Muscle of back (tissue), 11 donors: ENCODE measurements around the gene AKAP6. TPM values are rescaled to one million over a fixed set of nuclear protein-coding genes. Genes with fewer than 3 reads are reported as not detected.
"Not testable (repeated sequence)": the region's sequence is repeated elsewhere in the genome, so short reads cannot be mapped to it uniquely, and the experiment has no call there.

Experiments used
- DNase-seq, 3 donors: peaks; one replicate each; pipeline versions ENCODE4 v3.0.0 to v3.0.0-alpha.2; 2013
- polyA plus RNA-seq, 10 donors: library from polyadenylated mRNA; unstranded; fragments of 120-200 nt; gene quantifications; one replicate each; pipeline ENCODE4 v1.2.1, GENCODE V29; 2013; ENCODE audit not compliant: insufficient read length in 10 of 10

AKAP6 gene
- polyA plus RNA-seq, 10 donors = 34.4 to 90.4 (median 55.4) TPM

DNA sequence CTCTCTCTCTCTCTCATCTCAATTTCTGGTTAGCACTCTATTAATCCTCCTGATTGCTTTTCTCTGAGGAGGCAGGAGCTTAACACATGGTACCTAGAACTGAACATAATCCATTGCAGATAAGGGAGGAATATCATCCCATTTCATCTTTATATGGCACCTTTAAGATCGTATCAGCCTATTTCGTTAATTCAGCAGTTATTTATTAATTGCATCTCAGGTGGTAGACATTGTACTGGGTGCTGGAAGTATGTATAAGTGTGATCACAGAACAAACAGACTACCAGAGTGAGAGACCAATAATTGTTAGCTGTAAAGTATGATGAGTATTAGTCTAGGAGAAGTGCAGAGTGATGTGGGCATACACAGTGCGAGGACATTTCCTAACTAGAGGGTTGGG is 39.0 kb downstream of the AKAP6 start:
- no peak for DNase-seq

DNA sequence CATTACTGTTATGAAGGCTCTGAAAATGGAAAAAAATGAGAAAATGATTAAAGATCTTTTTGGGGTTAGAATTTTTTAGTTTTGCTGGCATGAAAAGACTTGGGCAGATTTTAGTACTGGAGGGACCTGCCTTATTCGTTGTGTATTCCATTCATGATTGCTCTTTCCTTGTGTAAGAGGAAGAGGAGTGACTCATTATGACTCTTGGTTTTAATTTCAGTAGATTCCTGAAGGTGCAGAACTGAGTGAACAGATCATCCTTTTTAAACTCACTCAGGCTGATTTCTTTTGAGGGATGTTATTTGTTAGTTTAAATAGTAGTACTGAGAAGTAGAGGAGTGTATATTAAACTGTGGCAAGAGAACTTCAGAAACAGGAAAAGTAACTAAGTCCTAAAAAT is 41.6 kb downstream of the AKAP6 start:
- peak in 1 of 3 donors; percentile 56 for DNase-seq

DNA sequence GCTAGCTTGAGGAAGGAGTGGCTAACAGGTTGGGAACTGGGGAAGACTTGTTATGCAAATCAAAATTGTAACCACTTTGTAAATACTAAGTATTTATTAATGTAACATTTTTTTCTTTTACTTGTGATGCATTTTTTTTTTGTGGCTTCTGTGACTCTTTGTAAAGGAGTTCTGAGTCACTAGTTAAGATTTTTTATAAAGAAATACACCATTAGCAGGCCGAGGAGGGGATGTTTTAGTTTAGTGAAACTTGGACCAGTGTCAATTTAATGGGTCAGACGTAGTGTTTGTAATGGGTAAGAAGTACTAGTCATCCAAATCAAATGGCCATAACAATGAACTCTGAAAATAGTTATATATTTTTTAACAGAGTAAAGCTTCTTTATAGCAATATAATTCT is 43.1 kb downstream of the AKAP6 start:
- DNase-seq = peak in 1 of 3 donors; percentile 89

DNA sequence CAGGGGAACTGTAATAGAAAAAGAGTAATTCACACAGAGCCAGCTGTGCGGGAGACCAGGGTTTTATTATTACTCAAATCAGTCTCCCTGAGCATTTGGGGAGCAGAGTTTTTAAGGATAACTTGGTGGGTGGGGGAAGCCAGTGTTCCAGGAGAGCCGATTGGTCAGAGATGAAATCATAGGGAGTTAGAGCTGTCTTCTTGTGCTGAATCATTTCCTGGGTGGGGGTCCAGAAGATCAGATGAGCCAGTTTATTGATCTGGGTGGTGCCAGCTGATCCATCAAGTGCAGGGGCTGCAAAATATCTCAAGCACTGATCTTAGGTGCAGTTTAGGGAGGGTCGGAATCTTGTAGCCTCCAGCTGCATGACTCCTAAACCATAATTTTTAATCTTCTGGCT is 44.1 kb downstream of the AKAP6 start:
- not testable (repeated sequence) for DNase-seq

DNA sequence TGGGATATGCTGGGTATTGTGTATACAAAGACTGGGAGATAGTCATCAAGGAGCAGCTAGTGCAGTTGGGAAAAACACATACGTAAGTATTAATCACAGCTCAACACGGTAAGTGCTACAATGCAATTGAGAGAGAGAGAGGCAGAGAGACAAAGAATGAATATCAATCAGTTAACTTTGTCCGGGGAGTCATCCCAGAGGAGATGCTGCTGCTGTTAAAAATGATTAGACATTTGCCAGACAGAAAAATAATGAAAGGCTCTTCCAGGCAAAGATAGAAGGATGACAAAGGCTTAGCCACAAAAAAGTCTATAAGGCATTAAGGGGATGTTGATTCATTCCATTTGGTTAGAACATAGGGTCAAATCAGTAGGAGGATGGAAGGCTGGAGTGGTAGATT is 45.1 kb downstream of the AKAP6 start:
- DNase-seq = no peak

DNA sequence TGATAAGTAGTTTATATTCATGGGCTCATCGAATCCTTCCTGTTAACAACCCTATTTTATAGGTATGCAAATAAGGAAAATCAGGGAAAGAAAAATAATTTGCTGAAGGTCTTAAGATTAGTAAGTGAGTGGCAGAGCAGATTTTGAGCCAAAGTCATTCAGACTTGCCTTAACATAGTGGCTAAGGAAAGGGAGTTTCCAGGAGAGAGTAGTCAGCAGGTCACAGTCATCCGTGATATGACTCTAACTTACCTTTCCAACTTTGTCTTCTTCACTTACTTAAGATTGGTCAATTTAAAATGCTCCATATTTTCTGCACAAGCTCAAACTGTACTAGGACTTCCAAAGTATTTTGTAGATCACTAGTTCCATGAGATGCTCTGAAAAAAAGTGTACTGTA is 46.6 kb downstream of the AKAP6 start:
- no peak for DNase-seq

DNA sequence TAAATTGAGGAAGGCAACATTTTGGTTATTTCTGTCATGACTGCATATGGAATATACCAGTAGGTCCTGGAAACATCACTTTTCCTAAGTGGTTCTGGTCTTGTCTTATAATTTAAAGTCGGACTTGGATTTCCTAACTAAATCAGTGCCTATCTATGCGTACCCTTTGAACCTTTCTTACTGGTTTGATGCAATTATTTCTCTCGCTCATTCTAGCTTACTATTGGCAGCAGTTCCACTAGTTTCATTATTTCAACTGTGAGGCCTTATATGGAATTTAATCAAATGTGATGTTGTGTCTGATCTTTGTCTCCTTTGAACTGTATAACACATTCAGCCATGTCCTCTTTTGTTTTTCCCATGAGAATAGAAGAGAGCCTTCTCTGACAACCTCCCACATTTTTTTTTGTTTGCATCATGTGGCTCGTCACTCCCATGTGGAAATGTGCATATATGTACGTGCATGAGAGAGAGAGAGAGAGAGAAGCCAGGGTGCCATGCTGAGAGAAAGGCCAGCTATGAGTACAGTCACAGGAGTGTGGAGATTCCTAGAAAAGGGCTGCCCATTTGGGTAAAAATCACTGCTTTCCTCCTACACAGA is 48.0 kb downstream of the AKAP6 start:
- no peak for DNase-seq

DNA sequence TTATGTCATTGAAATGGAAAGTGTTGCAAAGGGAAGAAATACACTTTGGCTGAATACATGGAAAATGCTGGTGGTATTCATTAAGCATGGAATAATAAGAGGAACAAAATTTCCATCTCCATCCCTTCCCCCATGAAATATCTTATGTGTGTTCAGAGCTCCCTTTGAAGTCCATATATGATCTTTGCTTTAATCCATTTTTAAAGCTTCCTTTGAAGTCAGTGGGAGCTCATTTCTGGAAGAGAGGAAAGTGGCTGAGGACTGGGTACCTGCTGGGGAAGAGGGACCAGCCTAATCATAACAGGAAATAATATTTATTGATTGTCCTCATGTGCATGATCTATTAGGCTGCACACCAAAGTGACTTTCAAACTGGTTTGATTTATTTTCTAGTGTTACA is 49.2 kb downstream of the AKAP6 start:
- peak in 1 of 3 donors; percentile 16 for DNase-seq

DNA sequence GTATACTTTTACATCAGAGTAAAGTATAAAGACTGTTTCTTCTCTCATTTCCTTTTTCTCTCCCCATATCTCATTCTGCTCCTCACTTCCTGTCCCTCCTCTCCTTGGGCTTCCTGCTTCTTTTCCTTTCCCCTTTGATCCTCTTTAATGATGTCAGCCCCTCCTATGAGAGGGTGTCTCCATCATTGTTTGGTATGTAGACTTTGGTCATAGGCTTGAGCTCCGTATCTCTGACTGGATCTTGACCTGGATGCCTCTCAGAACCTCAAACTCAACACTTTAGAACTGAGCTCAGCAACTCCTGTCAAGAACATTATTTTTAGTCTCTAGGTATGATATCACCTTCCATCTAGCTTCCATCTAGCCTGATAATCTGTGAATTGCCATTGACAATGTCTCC is 50.3 kb downstream of the AKAP6 start:
- no peak for DNase-seq

DNA sequence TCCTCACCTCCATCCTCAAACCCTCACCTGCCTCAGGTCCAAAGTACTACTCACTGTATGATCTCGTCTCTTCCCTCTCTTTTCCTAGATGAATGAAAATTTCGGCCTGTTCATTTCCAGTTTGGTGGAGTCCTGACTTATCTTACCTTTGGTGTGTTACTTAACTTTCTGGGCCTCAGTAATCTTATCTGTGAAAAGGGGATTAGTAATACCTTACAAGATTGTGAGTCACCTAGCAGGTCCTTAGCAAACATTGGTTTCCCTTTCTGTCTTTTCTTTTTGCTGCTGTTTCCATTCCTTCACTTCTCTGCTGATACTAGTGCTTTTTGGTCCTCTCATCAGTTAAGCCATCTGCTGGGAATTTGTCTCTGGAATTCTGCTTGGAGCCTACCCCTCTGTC is 52.8 kb downstream of the AKAP6 start:
- DNase-seq = no peak

DNA sequence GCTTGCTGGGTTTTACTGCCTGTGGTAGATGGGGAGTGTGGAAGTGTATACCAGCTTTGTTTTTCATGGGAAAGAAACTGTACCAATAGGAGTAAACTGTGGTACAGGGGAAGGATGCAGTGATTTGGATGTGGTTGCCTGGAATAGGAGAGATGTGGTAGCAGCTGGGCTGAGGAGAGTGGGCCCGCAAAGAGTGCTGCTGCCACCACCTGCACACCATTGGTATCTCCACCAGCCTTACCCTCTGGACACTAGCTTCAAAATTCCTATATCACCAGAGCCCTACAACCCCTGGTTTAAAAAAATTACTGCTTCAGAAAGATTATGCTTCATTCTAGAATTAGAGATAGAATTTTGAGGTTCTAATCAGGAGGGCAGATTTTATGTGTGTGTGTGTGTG is 53.6 kb downstream of the AKAP6 start:
- DNase-seq = peak in 1 of 3 donors; percentile 15

DNA sequence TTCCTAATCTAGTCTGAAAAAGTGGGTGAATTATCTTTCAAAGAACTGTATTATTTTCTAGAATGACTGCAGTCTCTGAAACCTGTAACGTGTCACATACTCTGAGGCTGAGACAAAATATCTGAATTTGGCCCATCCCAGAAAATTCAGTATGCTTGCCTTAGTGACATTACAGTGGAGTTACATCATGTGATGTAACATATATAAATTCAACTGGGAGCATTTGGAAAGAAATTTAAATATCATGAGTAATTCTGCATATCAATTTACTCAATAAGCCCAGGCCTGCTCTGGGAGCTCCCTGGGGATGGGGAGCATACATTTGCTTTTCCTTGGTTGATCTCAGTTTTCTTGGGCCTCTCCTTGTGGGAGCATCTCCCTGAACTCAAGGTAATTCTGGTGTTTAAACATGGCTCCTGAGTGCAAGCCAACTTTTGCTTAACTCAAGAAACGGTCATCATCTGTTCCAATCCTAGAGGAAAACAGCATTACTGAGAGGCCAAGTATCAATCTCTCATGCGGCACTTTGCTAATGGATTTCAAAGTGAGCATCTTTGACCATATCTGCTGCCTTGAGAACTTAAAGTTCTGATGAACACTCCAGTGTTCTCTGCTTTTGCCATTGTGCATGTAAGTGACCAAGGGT is 54.4 kb downstream of the AKAP6 start:
- no peak for DNase-seq

DNA sequence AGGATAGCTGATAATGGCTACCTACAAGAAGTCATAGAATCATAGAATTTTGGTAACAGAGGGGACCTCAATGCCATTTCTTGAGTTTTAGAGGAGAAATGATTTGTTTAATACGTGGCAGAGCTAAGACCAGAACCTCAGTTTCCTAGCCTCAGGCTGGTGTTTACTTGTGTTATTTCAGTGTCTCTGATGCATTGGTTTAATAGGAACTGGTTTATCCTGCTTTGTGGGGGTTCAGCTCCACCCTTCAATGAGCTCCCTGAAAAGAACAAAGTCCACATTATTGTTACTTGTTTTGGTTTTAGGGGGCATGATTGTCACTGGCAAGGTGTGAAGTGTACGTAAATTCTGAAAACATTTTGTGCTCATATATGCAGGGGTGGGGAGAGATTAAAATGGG is 55.4 kb downstream of the AKAP6 start:
- DNase-seq = no peak

DNA sequence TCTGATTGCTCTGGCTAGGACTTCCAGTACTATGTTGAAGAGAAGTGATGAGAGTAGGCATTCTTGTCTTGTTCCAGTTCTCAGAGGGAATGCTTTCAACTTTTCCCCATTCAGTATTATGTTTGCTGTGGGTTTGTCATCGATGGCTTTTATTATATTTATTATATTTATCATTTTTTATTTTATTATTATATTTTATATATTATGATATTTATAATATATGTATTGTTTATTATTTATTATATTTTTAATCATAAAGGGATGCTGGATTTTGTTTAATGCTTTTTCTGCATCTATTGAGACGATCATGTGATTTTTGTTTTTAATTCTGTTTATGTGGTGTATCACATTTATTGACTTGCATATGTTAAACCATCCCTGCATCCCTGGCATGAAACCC is 58.2 kb downstream of the AKAP6 start:
- DNase-seq = not testable (repeated sequence)

DNA sequence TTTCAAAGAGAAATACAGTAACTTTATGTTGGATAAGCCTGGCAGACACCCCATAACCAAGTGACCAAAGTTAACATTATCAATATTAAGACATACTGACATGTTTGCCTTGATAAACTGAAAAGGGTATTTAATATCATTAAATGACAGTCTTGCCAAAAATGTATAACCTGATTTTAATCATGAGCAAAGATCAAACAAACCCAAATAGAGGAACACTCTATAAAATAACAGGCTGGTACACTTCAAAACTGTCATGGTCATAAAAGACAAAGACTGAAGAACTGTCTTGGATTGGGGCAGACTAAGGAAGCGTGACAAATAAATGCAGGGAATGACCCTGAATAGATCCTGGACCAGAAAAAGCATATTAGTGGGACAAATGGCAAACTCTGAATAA is 64.0 kb downstream of the AKAP6 start:
- DNase-seq = no peak

DNA sequence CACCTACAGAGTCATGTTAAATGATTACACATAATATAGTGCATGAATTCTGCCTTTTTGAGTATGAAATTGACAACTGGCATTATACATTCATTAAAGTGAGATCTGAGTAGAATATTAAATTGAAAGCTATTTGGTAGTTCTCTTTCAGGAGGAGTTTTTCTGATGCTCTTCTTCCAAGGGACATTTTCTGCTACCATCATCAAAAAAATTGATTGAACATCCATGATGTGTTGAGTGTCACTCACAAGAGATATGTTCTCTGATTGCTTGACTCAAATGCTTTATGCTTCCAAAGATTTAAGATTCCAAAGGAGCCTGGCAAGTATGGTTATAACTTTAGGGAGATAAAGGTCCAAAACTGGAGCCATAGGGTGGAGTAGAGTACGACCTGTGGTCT is 64.9 kb downstream of the AKAP6 start:
- no peak for DNase-seq

DNA sequence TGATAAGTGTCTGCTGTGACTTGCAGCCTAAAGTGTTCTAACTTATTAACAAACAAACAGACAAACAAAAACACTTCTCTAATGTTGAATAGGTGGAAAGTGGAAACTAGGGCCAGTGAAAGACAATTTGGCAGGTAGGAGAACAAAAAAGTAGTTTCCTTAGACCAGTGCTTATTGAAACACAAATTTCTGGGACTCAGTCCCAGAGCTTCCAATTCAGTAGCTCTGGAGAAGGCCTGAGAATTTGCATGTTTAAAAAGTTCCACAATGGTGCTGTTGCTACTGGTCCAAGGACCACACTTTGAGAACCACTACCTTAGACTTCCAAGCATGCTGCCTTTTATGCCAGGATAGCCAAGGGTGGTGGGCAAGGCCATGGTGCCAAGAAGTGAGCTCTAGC is 67.8 kb downstream of the AKAP6 start:
- DNase-seq = no peak

DNA sequence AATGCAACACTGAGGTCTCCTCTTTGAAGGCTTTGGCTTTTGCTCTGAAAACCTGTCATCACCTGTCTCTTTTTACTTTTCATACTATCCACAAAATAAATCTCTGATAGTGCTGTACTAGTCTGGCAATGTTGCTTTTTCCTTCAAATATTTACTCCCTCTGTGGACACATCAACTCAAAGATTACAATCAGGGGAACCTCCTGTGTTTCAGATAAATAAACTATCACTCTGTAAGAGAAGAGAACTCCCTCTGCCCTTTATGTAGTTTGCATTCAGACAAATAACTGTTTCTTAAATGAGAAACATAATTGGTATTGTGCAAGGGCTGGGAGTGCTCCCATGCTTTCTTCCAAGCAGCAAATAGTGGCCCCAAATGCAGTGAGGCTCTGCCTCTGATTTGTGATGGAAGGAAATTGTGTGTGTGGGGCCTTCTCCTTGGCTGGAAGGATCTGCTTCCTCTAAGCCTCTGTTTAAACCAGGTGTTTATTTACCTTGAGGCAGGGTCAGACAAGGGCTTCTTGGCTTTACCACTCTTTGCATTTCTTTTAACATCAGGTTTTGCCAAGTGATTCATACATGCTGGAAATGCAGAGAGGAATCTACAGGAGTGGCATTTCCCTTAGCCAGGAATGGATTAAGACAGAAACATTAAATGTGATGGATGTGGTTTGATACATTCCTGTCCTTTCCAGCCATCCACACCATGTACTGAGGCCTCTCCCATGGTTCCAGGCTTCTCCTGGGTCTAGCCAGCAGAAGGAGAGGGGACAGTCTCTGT is 69.0 kb downstream of the AKAP6 start:
- DNase-seq = peak in 2 of 3 donors; percentile 33 to 73

DNA sequence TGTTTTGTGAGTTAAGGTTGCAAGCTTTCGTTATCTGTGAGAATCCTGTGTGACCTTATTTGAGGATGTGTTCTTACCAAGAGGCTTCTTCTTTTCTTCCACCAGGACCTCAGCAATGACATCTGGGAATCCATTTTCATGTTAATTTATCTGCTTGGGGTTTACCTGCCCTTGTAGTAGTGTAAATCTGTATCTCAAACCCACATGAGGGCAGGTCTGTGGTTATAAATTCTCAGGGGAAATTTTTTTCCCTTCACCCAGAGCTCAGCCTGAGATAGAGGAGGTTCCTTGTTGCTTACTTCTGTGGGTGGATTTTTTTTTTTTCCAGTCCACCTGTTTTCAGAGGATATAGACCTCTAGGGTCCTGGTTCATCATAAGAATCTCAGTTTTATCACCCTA is 70.8 kb downstream of the AKAP6 start:
- DNase-seq = no peak

DNA sequence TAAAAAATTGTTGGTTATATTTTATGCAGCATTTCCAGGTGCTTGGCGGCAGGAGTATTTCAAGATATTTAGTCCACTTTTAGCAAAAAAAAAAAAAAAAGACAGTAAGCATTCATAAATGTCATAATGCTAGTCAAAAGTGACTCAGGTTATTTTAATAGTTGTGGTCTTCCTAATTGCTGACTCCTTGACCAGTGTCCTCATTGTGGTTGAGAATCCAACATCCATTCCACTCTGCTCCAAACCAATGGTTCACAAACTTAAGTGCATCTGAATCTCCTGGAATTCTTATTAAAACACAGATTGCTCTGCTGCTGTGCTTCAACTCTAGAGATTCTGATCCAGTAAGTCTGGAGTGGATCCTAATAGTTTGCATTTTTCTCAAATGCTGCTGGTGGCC is 71.4 kb downstream of the AKAP6 start:
- DNase-seq = peak in 1 of 3 donors; percentile 34

DNA sequence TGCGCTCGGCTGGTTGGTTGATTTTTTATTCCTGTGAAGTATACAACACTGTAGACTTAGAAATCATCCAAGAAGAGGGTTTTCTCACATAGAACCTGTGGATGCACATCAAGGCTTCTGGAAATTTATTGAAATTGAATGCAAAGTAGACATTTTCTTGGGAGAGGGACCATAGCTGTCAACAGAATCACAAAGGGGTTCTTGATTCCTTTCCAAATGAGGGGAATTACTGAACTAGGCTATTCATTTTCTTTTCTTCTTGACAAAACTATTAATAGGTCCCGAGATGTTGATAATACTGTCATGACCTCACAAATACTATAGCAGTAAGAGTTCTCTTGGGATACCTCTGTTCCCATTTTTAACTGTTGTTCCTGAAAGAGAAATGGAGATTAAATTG is 73.9 kb downstream of the AKAP6 start:
- peak in 1 of 3 donors; percentile 13 for DNase-seq

DNA sequence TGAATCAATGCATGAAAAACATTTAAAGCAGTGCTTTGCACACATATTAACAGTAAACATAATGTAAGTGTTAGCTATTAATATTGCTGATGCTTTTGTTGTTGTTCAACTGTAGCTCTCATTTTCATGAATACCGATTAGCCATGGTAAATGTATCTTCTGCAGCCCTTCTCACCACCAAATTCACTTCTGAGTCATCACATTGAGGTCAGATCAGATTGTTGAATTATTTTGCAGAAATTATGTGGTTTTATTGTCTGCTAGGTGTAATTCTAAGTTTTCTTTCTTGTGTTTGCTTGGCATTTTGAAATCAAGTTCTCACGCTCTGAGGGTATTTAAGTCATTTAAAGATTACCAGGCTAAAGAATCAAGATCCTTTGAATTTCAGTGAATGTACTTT is 74.6 kb downstream of the AKAP6 start:
- DNase-seq = no peak
